IgD-negative memory B cell (primary cell): ENCODE measurements around the gene SAAL1. TPM values are rescaled to one million over a fixed set of nuclear protein-coding genes. Genes with fewer than 3 reads are reported as not detected.

Experiments used
- H3K27ac Mint-ChIP-seq, 3 donors: one replicate each; pipeline ENCODE4 v1.8.0; 2020 to 2022; ENCODE audit warnings: mild to moderate bottlenecking in 3 of 3, mixed read lengths in 3 of 3, moderate library complexity in 1 of 3
- H3K27me3 Mint-ChIP-seq: one replicate; pipeline ENCODE4 v1.8.0; 2021; ENCODE audit warnings: mixed read lengths
- H3K36me3 Mint-ChIP-seq: one replicate; pipeline ENCODE4 v1.8.0; 2020; ENCODE audit warnings: mild to moderate bottlenecking, mixed read lengths
- H3K4me1 Mint-ChIP-seq, 3 donors: one replicate each; pipeline ENCODE4 v1.8.0; 2020 to 2022; ENCODE audit warnings: mixed read lengths in 3 of 3, mild to moderate bottlenecking in 1 of 3
- H3K4me3 Mint-ChIP-seq, 4 donors: one replicate each; pipeline ENCODE4 v1.8.0; 2020 to 2022; ENCODE audit warnings: mild to moderate bottlenecking in 4 of 4, mixed read lengths in 4 of 4, moderate library complexity in 3 of 4
- H3K9me3 Mint-ChIP-seq, 3 donors: one replicate each; pipeline ENCODE4 v1.8.0; 2020 to 2021; ENCODE audit warnings: mixed read lengths in 3 of 3, mild to moderate bottlenecking in 1 of 3
- polyA plus RNA-seq: library from polyadenylated mRNA; unstranded; fragments of 300-500 nt; fragmentation: Illumina TruSeq; gene quantifications from one replicate; pipeline ENCODE4 v1.2.3, GENCODE V29; 2021

The SAAL1 gene
- polyA plus RNA-seq, 1 donor from 2014 or later, result 13.6 TPM

DNA sequence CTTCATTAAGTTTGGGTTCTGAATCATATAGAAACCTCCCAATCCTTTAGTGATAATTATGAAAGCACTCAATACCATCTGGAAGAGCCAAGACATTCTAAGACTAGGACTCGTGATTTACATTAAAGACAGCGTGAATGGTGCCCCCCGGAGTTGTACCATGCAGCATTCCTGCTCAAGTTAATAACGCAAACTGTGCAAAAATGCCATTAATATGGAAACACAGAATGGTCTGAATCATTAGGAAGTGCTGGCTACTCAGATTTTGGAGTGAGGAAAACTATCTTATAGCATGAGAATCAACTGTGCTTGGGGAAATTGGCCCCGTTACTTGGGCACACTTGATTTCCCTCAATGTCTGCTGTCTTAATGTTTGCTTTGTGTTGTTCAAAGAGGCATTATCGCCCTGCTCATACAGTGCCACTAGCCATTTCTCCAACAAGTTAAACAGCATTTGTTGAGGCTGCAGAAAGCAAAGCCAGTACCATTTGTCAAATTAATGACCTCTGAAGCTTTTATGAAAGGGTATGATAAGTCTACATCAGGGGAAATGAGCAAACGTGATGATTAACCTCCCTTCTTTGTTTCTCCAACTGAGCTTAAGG, 41.3 kb downstream of the SAAL1 start:
- H3K9me3 Mint-ChIP-seq, result no peaks in the 10 kb centered on the region
- peaks cover 7% of the 10 kb centered on the region for H3K36me3 Mint-ChIP-seq
- no peak overlapping the region for H3K27ac Mint-ChIP-seq
- no peaks in the 10 kb centered on the region for H3K27me3 Mint-ChIP-seq
- H3K4me3 Mint-ChIP-seq, result no peak overlapping the region
- peaks cover 0 to 3% (median 0%) of the 10 kb centered on the region in 3 donors for H3K4me1 Mint-ChIP-seq

DNA sequence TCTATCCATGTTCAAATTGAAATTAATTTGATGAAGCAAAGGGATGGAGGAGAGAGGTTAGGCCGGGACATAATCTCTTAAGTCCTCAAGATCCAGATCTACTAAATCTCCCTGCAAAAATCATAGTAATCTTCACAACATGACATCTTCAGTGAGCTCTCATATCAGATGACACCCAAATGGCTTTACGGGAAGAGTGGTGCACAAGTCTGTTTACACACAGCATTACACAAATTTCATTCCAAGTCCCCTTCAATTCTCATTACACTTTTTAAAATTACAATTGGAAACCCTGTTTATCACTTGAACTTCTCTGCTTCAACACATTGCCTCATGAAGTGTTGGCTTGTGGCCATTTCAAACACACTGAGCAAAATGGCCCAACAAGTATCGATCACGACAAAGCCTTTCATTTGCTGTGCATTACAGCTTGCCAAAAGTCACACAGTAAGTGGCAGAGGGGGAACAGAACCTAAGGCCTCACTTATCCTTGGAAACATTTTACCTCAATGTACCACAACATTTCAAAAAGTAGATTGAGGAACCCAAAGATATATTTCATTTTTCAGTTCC, 41.9 kb downstream of the SAAL1 start:
- H3K36me3 Mint-ChIP-seq, result peaks cover 5% of the 10 kb centered on the region
- H3K27ac Mint-ChIP-seq, result no peak overlapping the region
- no peak overlapping the region for H3K4me3 Mint-ChIP-seq
- H3K4me1 Mint-ChIP-seq, result peaks cover 0 to 3% (median 0%) of the 10 kb centered on the region in 3 donors
- no peaks in the 10 kb centered on the region for H3K27me3 Mint-ChIP-seq
- H3K9me3 Mint-ChIP-seq, result no peaks in the 10 kb centered on the region

DNA sequence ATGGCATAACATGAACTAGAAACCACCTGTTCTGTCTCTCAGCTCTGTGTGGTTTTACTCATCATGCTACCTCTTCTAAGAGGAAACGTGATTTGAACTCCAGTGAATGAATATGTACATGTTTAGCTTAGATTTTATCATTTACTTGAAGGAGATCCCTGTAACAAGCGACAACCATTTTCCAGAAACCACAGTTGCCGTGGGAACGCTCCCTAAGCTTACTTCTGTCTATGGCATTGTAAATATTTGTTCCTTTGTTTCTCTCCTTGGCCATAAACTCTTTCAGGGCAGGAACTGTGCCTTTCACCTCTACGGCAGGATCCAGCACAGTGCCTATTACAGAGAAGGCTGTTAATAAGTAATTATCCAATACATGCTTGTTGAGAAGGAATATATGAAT, 42.8 kb downstream of the SAAL1 start:
- Mint-ChIP-seq H3K36me3 (peaks cover 2% of the 10 kb centered on the region), H3K27ac (no peak overlapping the region), H3K4me1 (peaks cover 0 to 3% (median 0%) of the 10 kb centered on the region in 3 donors), H3K9me3 (no peaks in the 10 kb centered on the region), H3K4me3 (no peak overlapping the region), H3K27me3 (no peaks in the 10 kb centered on the region)

DNA sequence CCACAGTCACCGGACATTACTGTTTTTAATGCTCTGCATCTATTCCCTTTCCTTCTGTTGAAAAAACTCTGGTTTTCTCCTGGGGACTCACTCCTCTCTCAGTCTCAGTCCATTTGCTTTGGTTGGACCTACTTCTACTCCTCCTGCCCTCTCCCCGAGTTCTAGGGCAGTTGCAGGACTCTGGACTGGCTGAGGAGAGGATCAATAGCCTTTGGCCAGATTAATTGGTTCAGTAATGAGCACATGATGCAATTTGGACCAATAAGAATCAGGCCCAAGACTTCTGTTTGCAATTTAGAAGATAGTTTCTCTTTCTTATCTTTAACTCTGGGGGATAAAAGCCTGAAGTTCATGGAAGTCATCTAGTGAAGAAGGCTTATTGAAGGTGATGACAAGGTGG, 44.5 kb downstream of the SAAL1 start:
- Mint-ChIP-seq H3K9me3 (no peaks in the 10 kb centered on the region), H3K27ac (no peak overlapping the region), H3K36me3 (peaks cover 2% of the 10 kb centered on the region), H3K4me1 (peaks cover 0 to 3% (median 0%) of the 10 kb centered on the region in 3 donors), H3K4me3 (no peak overlapping the region), H3K27me3 (no peaks in the 10 kb centered on the region)

DNA sequence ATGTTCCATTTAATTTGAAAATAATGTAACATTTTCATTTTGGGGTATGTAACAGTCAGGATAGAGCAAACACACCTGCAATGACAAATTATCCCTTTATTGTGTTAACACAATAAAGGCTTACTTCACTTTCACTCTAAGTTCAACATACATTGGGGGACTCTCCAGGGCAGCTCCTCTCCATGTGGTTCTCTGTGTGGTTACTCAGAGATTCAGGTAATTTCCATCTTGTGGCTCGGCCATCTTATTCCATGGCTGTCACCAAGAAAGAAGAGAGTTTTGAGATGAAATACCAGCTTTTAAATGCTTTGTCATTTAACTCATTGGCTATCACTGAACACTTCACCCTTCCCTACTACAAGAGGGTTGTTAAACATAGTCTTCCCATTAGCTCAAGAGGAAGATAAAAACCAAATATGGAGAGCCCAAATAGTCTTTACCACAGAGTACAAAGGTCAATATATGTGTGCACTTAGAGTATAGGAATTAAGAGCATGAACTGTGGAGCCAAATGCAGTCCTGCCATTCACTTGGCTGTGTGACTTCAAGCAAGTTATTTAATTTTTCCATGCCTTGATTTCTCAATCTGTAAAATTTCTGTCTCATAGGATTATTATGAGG, 49.2 kb downstream of the SAAL1 start:
- Mint-ChIP-seq H3K4me3 (no peak overlapping the region), H3K4me1 (no peaks in the 10 kb centered on the region), H3K27ac (no peak overlapping the region), H3K36me3 (no peaks in the 10 kb centered on the region), H3K9me3 (no peaks in the 10 kb centered on the region), H3K27me3 (no peaks in the 10 kb centered on the region)

- no peaks in the 10 kb centered on the region for H3K36me3 Mint-ChIP-seq
- H3K27ac Mint-ChIP-seq, result no peak overlapping the region
- no peaks in the 10 kb centered on the region for H3K27me3 Mint-ChIP-seq
- no peak overlapping the region for H3K4me3 Mint-ChIP-seq
- H3K4me1 Mint-ChIP-seq, result peaks cover 0 to 6% (median 3%) of the 10 kb centered on the region in 3 donors
- no peaks in the 10 kb centered on the region for H3K9me3 Mint-ChIP-seq
Measured at GRCh38 chr11:18054511-18055103, 51.3 kb downstream of the SAAL1 start.

- H3K4me3 Mint-ChIP-seq, result no peak overlapping the region
- peaks cover 3% of the 10 kb centered on the region for H3K36me3 Mint-ChIP-seq
- no peak overlapping the region for H3K27ac Mint-ChIP-seq
- H3K27me3 Mint-ChIP-seq, result peaks cover 9% of the 10 kb centered on the region
- peaks cover 0 to 6% (median 3%) of the 10 kb centered on the region in 3 donors for H3K4me1 Mint-ChIP-seq
- peaks cover 2 to 5% (median 3%) of the 10 kb centered on the region in 3 donors for H3K9me3 Mint-ChIP-seq
Measured at GRCh38 chr11:18050848-18051247, 55.0 kb downstream of the SAAL1 start.

GRCh38 chr11:18046116-18046777, 59.6 kb downstream of the SAAL1 start, which contains the start of gene TPH1:
Gene TPH1, minus strand, starts transcription at chr11:18046269. Its CDS starts 5,507 bp downstream, at chr11:18040762.
- H3K9me3 Mint-ChIP-seq, result peaks cover 2 to 5% (median 3%) of the 10 kb centered on the region in 3 donors
- peaks cover 0 to 6% (median 3%) of the 10 kb centered on the region in 3 donors for H3K4me1 Mint-ChIP-seq
- H3K27ac Mint-ChIP-seq, result no peak within 1 kb of the TSS
- peaks cover 23% of the 10 kb centered on the region for H3K27me3 Mint-ChIP-seq
- peaks cover 3% of the 10 kb centered on the region for H3K36me3 Mint-ChIP-seq
- peak within 1 kb of the TSS in 1 of 4 donors; percentile 2 for H3K4me3 Mint-ChIP-seq

GRCh38 chr11:18036456-18036855, 69.4 kb downstream of the SAAL1 start:
- Mint-ChIP-seq H3K36me3 (peaks cover 3% of the 10 kb centered on the region), H3K4me3 (no peak overlapping the region), H3K4me1 (no peaks in the 10 kb centered on the region), H3K9me3 (no peaks in the 10 kb centered on the region), H3K27ac (no peak overlapping the region), H3K27me3 (no peaks in the 10 kb centered on the region)

Other genes with a start within 250 kb of the SAAL1 start
- 68.0 TPM for gene SERGEF, start 93.0 kb downstream of the SAAL1 start, polyA plus RNA-seq
- gene TPH1, start 59.8 kb downstream of the SAAL1 start, polyA plus RNA-seq, result not detected
- not detected for gene MRGPRX3, start 26.5 kb upstream of the SAAL1 start, polyA plus RNA-seq
- not detected for gene MRGPRX4, start 66.8 kb upstream of the SAAL1 start, polyA plus RNA-seq
- not detected for gene SAA4, start 130.7 kb upstream of the SAAL1 start, polyA plus RNA-seq
- gene SAA2, start 142.6 kb upstream of the SAAL1 start, polyA plus RNA-seq, result 0.35 TPM
- gene SAA1, start 160.2 kb upstream of the SAAL1 start, polyA plus RNA-seq, result not detected
- 25.9 TPM for gene HPS5, start 216.1 kb upstream of the SAAL1 start, polyA plus RNA-seq
- 34.4 TPM for gene GTF2H1, start 216.5 kb upstream of the SAAL1 start, polyA plus RNA-seq